GM23248 (cell line): Measurements from ENCODE around the gene PRELP. TPM values are rescaled to one million over a fixed set of nuclear protein-coding genes. Genes with fewer than 3 reads are reported as not detected.

Experiments
- DNase-seq: peaks from one replicate; pipeline ENCODE4 v3.0.0-alpha.2; 2015
- H2AFZ ChIP-seq: fragments of 200-600 bp; sonication (generic); 2 replicates; pipeline ENCODE4 v1.6.1; 2016; ENCODE audit warnings: antibody characterized with exemption
- H3F3A ChIP-seq: fragments of 200-600 bp; sonication (generic); 2 replicates; pipeline ENCODE4 v1.6.1; 2016; ENCODE audit warnings: mild to moderate bottlenecking, antibody characterized with exemption, mixed run types; ENCODE audit not compliant: insufficient read depth
- H3K27ac ChIP-seq: fragments of 200-600 bp; sonication (generic); 2 replicates; pipeline ENCODE4 v1.5.1; 2016; ENCODE audit warnings: mild to moderate bottlenecking
- H3K27me3 ChIP-seq: fragments of 200-600 bp; sonication (generic); replicated peaks from 2 replicates; pipeline ENCODE4 v1.6.1; 2016; ENCODE audit warnings: mild to moderate bottlenecking; ENCODE audit not compliant: insufficient read depth
- H3K36me3 ChIP-seq: fragments of 200-600 bp; sonication (generic); 2 replicates; pipeline ENCODE4 v1.6.1; 2016; ENCODE audit warnings: low read depth, mild to moderate bottlenecking
- H3K4me1 ChIP-seq: fragments of 200-600 bp; sonication (generic); 2 replicates; pipeline ENCODE4 v1.6.1; 2016; ENCODE audit warnings: mild to moderate bottlenecking; ENCODE audit not compliant: insufficient read depth
- H3K4me2 ChIP-seq: fragments of 200-600 bp; sonication (generic); one replicate; pipeline ENCODE4 v1.6.1; 2016; ENCODE audit warnings: mild to moderate bottlenecking; ENCODE audit not compliant: unreplicated experiment
- H3K4me3 ChIP-seq: fragments of 200-600 bp; sonication (generic); 2 replicates; pipeline ENCODE4 v1.5.1; 2016; ENCODE audit warnings: mild to moderate bottlenecking
- H3K79me2 ChIP-seq: fragments of 200-600 bp; sonication (generic); 2 replicates; pipeline ENCODE4 v1.6.1; 2016; ENCODE audit warnings: mild to moderate bottlenecking; ENCODE audit not compliant: insufficient read depth
- H3K9ac ChIP-seq: fragments of 200-600 bp; sonication (generic); 2 replicates; pipeline ENCODE4 v1.6.1; 2016; ENCODE audit warnings: mild to moderate bottlenecking
- H3K9me2 ChIP-seq: fragments of 200-600 bp; sonication (generic); 2 replicates; pipeline ENCODE4 v1.6.1; 2016; ENCODE audit warnings: mixed run types, mild to moderate bottlenecking, moderate library complexity; ENCODE audit not compliant: insufficient read depth
- H3K9me3 ChIP-seq: fragments of 200-600 bp; sonication (generic); one replicate; pipeline ENCODE4 v1.6.1; 2017; ENCODE audit warnings: low read depth
- H4K20me1 ChIP-seq: fragments of 200-600 bp; sonication (generic); 2 replicates; pipeline ENCODE4 v1.6.0; 2016; ENCODE audit not compliant: insufficient read depth
- EZH2 ChIP-seq: fragments of 200-600 bp; sonication (generic); IDR thresholded peaks from 2 replicates; pipeline ENCODE4 v1.6.1; 2018; ENCODE audit warnings: antibody characterized with exemption, mild to moderate bottlenecking; ENCODE audit not compliant: insufficient read depth, poor library complexity, severe bottlenecking
- EZH2phosphoT487 ChIP-seq: fragments of 200-600 bp; sonication (generic); IDR thresholded peaks from 2 replicates; pipeline ENCODE4 v1.6.1; 2018; ENCODE audit warnings: antibody characterized with exemption, moderate library complexity, mild to moderate bottlenecking, low read depth; ENCODE audit not compliant: insufficient read depth
- WGBS, 2 experiments: methylation state at CpG; one replicate each; pipeline ENCODE4 v1.1.6; 2015 to 2017; ENCODE audit warnings: low lambda C conversion rate in 2 of 2, low coverage in 1 of 2; ENCODE audit errors: missing lambda C conversion rate in 2 of 2; 5-methylcytosine and 5-hydroxymethylcytosine counted together
- in situ Hi-C: fragments of 300-500 bp; cut with MboI; formaldehyde crosslinking; loops from 2 replicates; pipeline ENCODE4 v1.15.0; 2020
- polyA plus RNA-seq: library from polyadenylated mRNA; unstranded; fragments of >200 nt; fragmentation: Nextera tagmentation; extraction: Ambion mirVana; gene quantifications from 2 replicates; pipeline ENCODE4 v1.2.1, GENCODE V29; 2016
- total RNA-seq: library from RNA; depleted of rRNA; stranded (reverse); fragments of >200 nt; shearing (Covaris generic); gene quantifications from 2 replicates; pipeline ENCODE4 v1.2.3, GENCODE V29; 2014

PRELP gene
- total and polyA plus RNA-seq, 2 experiments from 2014 or later: 0.32 to 1.6 TPM

GRCh38 chr1:203454986-203455471, 20.6 kb upstream of the PRELP start:
- H3K79me2 ChIP-seq: no peaks in the 10 kb centered on the region
- peaks cover 16% of the 10 kb centered on the region for H3K4me1 ChIP-seq
- WGBS, 2 experiments: 80 to 92% methylated on average over 18 of the region's 18 CpGs
- no peak overlapping the region for H3K4me2 ChIP-seq
- H2AFZ ChIP-seq: no peak overlapping the region
- TF ChIP-seq EZH2phosphoT487 (no peak), EZH2 (no peak)
- H3K27ac ChIP-seq: no peak overlapping the region
- no peaks in the 10 kb centered on the region for H4K20me1 ChIP-seq
- in situ Hi-C loops: no loop called here
- H3K4me3 ChIP-seq: no peak overlapping the region
- no peaks in the 10 kb centered on the region for H3F3A ChIP-seq
- DNase-seq: no peak
- H3K36me3 ChIP-seq: no peaks in the 10 kb centered on the region
- no peak overlapping the region for H3K9ac ChIP-seq
- H3K9me3 ChIP-seq: no peaks in the 10 kb centered on the region
- H3K9me2 ChIP-seq: no peaks in the 10 kb centered on the region
- no peaks in the 10 kb centered on the region for H3K27me3 ChIP-seq

- no peak overlapping the region for H2AFZ ChIP-seq
- no peak overlapping the region for H3K9ac ChIP-seq
- no peaks in the 10 kb centered on the region for H3K27me3 ChIP-seq
- H3K36me3 ChIP-seq: no peaks in the 10 kb centered on the region
- no peaks in the 10 kb centered on the region for H3K9me2 ChIP-seq
- no peak overlapping the region for H3K4me2 ChIP-seq
- no peaks in the 10 kb centered on the region for H3K9me3 ChIP-seq
- in situ Hi-C loops: no loop called here
- H3K79me2 ChIP-seq: no peaks in the 10 kb centered on the region
- H3K4me3 ChIP-seq: no peak overlapping the region
- H4K20me1 ChIP-seq: no peaks in the 10 kb centered on the region
- TF ChIP-seq EZH2 (no peak), EZH2phosphoT487 (no peak)
- H3F3A ChIP-seq: no peaks in the 10 kb centered on the region
- no peak overlapping the region for H3K27ac ChIP-seq
- no peak for DNase-seq
- H3K4me1 ChIP-seq: peaks cover 9% of the 10 kb centered on the region; the same call in 1 of the 2 replicates
- 47 to 61% methylated on average over 3 of the region's 3 CpGs for whole genome bisulfite sequencing, 2 experiments
These were observed 19.9 kb upstream of the PRELP start for GRCh38 chr1:203455706-203456105.

- 96 to 99% methylated on average over 4 of the region's 4 CpGs for WGBS, 2 experiments
- in situ Hi-C loops: no loop called here
- TF ChIP-seq EZH2 (no peak), EZH2phosphoT487 (no peak)
These were observed 19.0 kb upstream of the PRELP start for GRCh38 chr1:203456577-203456976.

GRCh38 chr1:203458078-203458477, 17.5 kb upstream of the PRELP start:
- TF ChIP-seq EZH2: no peak
- WGBS, 2 experiments: 86 to 87% methylated on average over 5 of the region's 5 CpGs
- Histone ChIP-seq H3K9me3 (no peaks in the 10 kb centered on the region), H3K9me2 (no peaks in the 10 kb centered on the region), H3F3A (peaks cover 5% of the 10 kb centered on the region; the same call in 1 of the 2 replicates), H3K27me3 (no peaks in the 10 kb centered on the region), H3K4me3 (no peak overlapping the region), H3K9ac (no peak overlapping the region), H2AFZ (no peak overlapping the region), H3K79me2 (no peaks in the 10 kb centered on the region), H3K4me2 (no peak overlapping the region), H3K4me1 (peaks cover 6% of the 10 kb centered on the region), H4K20me1 (no peaks in the 10 kb centered on the region), H3K36me3 (no peaks in the 10 kb centered on the region), H3K27ac (no peak overlapping the region)
- in situ Hi-C loops: no loop called here
- no peak for DNase-seq

More at GRCh38 chr1:203456577-203456976, 19.0 kb upstream of the PRELP start:
- no peaks in the 10 kb centered on the region for H3K36me3 ChIP-seq
- H3F3A ChIP-seq: no peaks in the 10 kb centered on the region
- no peaks in the 10 kb centered on the region for H4K20me1 ChIP-seq
- no peaks in the 10 kb centered on the region for H3K79me2 ChIP-seq
- DNase-seq: no peak
- H3K27ac ChIP-seq: no peak overlapping the region
- no peaks in the 10 kb centered on the region for H3K9me3 ChIP-seq
- H3K9ac ChIP-seq: no peak overlapping the region
- H2AFZ ChIP-seq: no peak overlapping the region
- H3K4me1 ChIP-seq: peaks cover 6% of the 10 kb centered on the region; the same call in 1 of the 2 replicates
- no peaks in the 10 kb centered on the region for H3K27me3 ChIP-seq
- no peak overlapping the region for H3K4me2 ChIP-seq
- no peak overlapping the region for H3K4me3 ChIP-seq
- no peaks in the 10 kb centered on the region for H3K9me2 ChIP-seq
